Measurements from ENCODE around the gene DCP1B. TPM values are rescaled to one million over a fixed set of nuclear protein-coding genes. Genes with fewer than 3 reads are reported as not detected.

Gene DCP1B
- total RNA-seq, 3 donors from 2014 or later: 12.2 to 20.8 (median 18.0) TPM

DNA sequence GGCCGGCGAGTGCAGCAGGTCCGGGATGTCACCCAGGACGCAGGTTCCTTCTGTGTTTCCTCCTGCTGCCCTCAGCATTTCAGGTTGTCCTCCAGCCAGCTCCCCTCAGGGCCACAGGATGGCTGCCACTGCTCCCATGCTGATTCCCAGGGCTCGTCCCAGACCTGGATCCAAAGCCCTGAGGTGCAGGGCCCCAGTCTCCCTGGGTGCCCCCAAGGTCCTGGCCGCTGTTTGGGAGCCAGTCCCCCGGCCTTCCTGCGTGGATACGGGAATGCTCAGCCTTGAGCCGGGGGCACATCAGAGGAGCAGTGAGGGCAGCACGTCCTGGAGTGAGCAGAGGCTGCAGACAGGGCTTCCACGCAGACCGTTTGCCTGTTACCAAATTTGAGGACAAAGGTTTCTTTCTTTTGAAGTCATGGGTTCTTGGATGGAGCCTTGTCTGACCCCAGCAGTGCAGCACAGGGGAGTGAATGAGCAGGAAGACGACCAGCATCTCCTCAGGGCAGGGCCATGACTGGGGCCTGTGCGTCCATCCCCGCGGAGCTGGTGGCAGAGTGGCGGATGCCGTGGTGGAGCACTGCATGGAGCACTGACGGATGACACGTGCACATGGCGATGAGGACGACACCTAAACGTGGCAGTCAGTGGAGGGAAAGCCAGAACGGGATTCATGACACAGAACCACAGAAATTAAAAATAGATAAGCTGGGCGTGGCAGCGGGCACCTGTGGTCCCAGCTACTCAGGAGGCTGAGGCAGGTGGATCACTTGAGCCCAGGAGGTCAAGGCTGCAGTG lies 73.3 kb downstream of the DCP1B start:
- no peaks in the 10 kb centered on the region for H3K36me3 ChIP-seq
- H3K4me1 ChIP-seq: no peaks in the 10 kb centered on the region
- no peak for DNase-seq (ENCODE audit: low spot score in 2 of 2)
- H3K9me3 ChIP-seq: no peaks in the 10 kb centered on the region
- H3K27me3 ChIP-seq: peaks cover 0 to 1% of the 10 kb centered on the region in 2 donors
- no peak overlapping the region for H3K27ac ChIP-seq
- intact Hi-C loops (cut with DNase I; ENCODE audit: low total_unique reads): loop anchor here (10.0 kb wide), 1 partner anchor 286 kb away; no protein-coding TSS in a partner anchor
- TF ChIP-seq POLR2A (IDR thresholded peaks at IDR 0.05) (no peak), POLR2AphosphoS5 (IDR thresholded peaks at IDR 0.05) (no peak)
- TF ChIP-seq, protein P1, sequence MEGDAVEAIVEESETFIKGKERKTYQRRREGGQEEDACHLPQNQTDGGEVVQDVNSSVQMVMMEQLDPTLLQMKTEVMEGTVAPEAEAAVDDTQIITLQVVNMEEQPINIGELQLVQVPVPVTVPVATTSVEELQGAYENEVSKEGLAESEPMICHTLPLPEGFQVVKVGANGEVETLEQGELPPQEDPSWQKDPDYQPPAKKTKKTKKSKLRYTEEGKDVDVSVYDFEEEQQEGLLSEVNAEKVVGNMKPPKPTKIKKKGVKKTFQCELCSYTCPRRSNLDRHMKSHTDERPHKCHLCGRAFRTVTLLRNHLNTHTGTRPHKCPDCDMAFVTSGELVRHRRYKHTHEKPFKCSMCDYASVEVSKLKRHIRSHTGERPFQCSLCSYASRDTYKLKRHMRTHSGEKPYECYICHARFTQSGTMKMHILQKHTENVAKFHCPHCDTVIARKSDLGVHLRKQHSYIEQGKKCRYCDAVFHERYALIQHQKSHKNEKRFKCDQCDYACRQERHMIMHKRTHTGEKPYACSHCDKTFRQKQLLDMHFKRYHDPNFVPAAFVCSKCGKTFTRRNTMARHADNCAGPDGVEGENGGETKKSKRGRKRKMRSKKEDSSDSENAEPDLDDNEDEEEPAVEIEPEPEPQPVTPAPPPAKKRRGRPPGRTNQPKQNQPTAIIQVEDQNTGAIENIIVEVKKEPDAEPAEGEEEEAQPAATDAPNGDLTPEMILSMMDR (IDR thresholded peaks at IDR 0.05): no peak
- H3K4me3 ChIP-seq: no peak overlapping the region

- intact Hi-C loops (cut with DNase I; ENCODE audit: low total_unique reads): loop anchor here (10.0 kb wide), 1 partner anchor 285 kb away; no protein-coding TSS in a partner anchor
- H3K36me3 ChIP-seq: no peaks in the 10 kb centered on the region
- H3K4me1 ChIP-seq: no peaks in the 10 kb centered on the region
- H3K27ac ChIP-seq: no peak overlapping the region
- H3K9me3 ChIP-seq: no peaks in the 10 kb centered on the region
- TF ChIP-seq, protein P1 (IDR thresholded peaks at IDR 0.05): no peak
- TF ChIP-seq POLR2AphosphoS5 (IDR thresholded peaks at IDR 0.05): no peak
- no peak for TF ChIP-seq POLR2A (IDR thresholded peaks at IDR 0.05)
- H3K27me3 ChIP-seq: peaks cover 0 to 7% of the 10 kb centered on the region in 2 donors
- no peak overlapping the region for H3K4me3 ChIP-seq
- no peak for DNase-seq (ENCODE audit: low spot score in 2 of 2)
Measured at GRCh38 chr12:1929985-1930802, 74.1 kb downstream of the DCP1B start.

- peaks cover 0 to 7% of the 10 kb centered on the region in 2 donors for H3K27me3 ChIP-seq
- H3K4me1 ChIP-seq: no peaks in the 10 kb centered on the region
- no peak for DNase-seq (ENCODE audit: low spot score in 2 of 2)
- no peaks in the 10 kb centered on the region for H3K9me3 ChIP-seq
- TF ChIP-seq POLR2AphosphoS5 (IDR thresholded peaks at IDR 0.05) (no peak), POLR2A (IDR thresholded peaks at IDR 0.05) (no peak)
- TF ChIP-seq, protein P1 (IDR thresholded peaks at IDR 0.05): no peak
- intact Hi-C loops (cut with DNase I; ENCODE audit: low total_unique reads): no loop called here
- no peak overlapping the region for H3K4me3 ChIP-seq
- no peak overlapping the region for H3K27ac ChIP-seq
- no peaks in the 10 kb centered on the region for H3K36me3 ChIP-seq
Measured at GRCh38 chr12:1929241-1929984, 74.8 kb downstream of the DCP1B start.

DNA sequence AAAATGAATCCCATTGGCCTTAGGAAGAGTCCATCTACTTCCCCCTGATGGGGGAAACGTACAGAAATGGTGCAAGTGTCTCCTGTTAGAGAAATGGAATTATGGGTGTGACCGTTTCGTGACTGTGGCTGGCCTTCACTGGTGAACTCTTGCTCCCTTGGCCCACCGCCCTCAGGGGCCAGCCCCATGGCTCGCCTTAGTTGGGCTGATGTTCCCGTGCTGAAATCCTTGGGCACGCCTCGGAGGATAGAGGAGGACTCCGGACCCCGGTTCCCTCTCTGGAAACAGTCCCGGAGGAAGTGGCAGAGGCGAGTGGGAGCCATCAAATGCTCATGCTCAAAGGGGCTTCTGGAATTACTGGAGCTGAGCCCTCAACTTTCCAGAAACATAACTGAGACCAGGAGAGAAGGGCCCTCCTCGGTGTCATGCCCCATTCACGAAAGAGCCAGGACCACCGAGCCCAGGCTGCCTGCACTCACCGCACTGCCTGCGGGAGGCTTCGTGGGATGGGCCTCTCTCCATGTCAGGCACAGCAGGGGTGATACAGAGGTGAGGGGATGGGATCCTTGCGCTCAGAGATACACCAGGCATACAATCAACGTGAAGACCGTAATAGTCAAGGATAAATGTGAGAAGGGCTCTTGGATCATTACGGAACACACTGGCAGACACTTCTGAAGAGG lies 75.7 kb downstream of the DCP1B start:
- Histone ChIP-seq H3K4me3 (no peak overlapping the region), H3K36me3 (no peaks in the 10 kb centered on the region), H3K9me3 (no peaks in the 10 kb centered on the region), H3K4me1 (no peaks in the 10 kb centered on the region), H3K27ac (no peak overlapping the region), H3K27me3 (peaks cover 0 to 7% of the 10 kb centered on the region in 2 donors)
- no peak for DNase-seq (ENCODE audit: low spot score in 2 of 2)
- intact Hi-C loops (cut with DNase I; ENCODE audit: low total_unique reads): no loop called here
- TF ChIP-seq POLR2AphosphoS5 (IDR thresholded peaks at IDR 0.05): no peak
- TF ChIP-seq POLR2A (IDR thresholded peaks at IDR 0.05): no peak
- TF ChIP-seq, protein P1 (IDR thresholded peaks at IDR 0.05): no peak

All from breast epithelium (tissue), 4 donors.